Osteoblast (primary cell): Measurements from ENCODE around the gene CD200. TPM values are rescaled to one million over a fixed set of nuclear protein-coding genes. Genes with fewer than 3 reads are reported as not detected.
A peak's percentile ranks its signal among the peaks of the same experiment; 100 is the strongest.

Experiments
- DNase-seq: peaks from one replicate; pipeline ENCODE4 v3.0.0; 2011; ENCODE audit warnings: low spot score, mixed read lengths; ENCODE audit not compliant: insufficient read length; ENCODE audit errors: missing footprints
- H2AFZ ChIP-seq: 2 replicates; pipeline ENCODE4 v1.6.0; 2011; ENCODE audit warnings: mild to moderate bottlenecking, low read length
- H3K27ac ChIP-seq: 2 replicates; pipeline ENCODE4 v1.5.1; 2011; ENCODE audit warnings: mild to moderate bottlenecking, low read depth, low read length, moderate library complexity
- H3K27me3 ChIP-seq: 2 replicates; pipeline ENCODE4 v1.6.0; 2012; ENCODE audit warnings: mild to moderate bottlenecking, control low read depth, inconsistent platforms, low read length, moderate library complexity; ENCODE audit not compliant: insufficient read depth
- H3K36me3 ChIP-seq: 2 replicates; pipeline ENCODE4 v1.5.1; 2011; ENCODE audit warnings: mild to moderate bottlenecking, low read length, control low read depth, moderate library complexity; ENCODE audit not compliant: insufficient read depth
- H3K4me1 ChIP-seq: 2 replicates; pipeline ENCODE4 v1.5.1; 2011; ENCODE audit warnings: mild to moderate bottlenecking, low read length, control low read depth, moderate library complexity; ENCODE audit not compliant: insufficient read depth
- H3K4me2 ChIP-seq: 2 replicates; pipeline ENCODE4 v1.6.0; 2011; ENCODE audit warnings: mild to moderate bottlenecking, low read length; ENCODE audit not compliant: insufficient read depth
- H3K4me3 ChIP-seq: fragments of 200-600 bp; sonication (generic); 3 replicates; pipeline ENCODE4 v1.5.1; 2012; ENCODE audit warnings: mild to moderate bottlenecking, low read length, inconsistent platforms; ENCODE audit not compliant: insufficient read depth
- H3K79me2 ChIP-seq: 2 replicates; pipeline ENCODE4 v1.6.0; 2012; ENCODE audit warnings: mild to moderate bottlenecking, low read length, control low read depth, inconsistent platforms; ENCODE audit not compliant: insufficient read depth
- H3K9me3 ChIP-seq: 2 replicates; pipeline ENCODE4 v1.5.1; 2011; ENCODE audit warnings: low read depth, low read length, control low read depth
- H4K20me1 ChIP-seq: 2 replicates; pipeline ENCODE4 v1.6.0; 2012; ENCODE audit warnings: mild to moderate bottlenecking, low read length, control low read depth; ENCODE audit not compliant: insufficient read depth
- total RNA-seq: library from RNA; depleted of rRNA; stranded (reverse); fragments of >200 nt; gene quantifications from 2 replicates; pipeline ENCODE4 v1.2.3, GENCODE V29; 2012
- TF ChIP-seq, protein P1 (sequence below): IDR thresholded peaks from 2 replicates; pipeline ENCODE4 v1.5.1; 2011; ENCODE audit warnings: mild to moderate bottlenecking, low read depth, low read length, moderate library complexity; ENCODE audit errors: extremely low read depth

Gene CD200
- total RNA-seq, 1 donor = 3.3 TPM

DNA sequence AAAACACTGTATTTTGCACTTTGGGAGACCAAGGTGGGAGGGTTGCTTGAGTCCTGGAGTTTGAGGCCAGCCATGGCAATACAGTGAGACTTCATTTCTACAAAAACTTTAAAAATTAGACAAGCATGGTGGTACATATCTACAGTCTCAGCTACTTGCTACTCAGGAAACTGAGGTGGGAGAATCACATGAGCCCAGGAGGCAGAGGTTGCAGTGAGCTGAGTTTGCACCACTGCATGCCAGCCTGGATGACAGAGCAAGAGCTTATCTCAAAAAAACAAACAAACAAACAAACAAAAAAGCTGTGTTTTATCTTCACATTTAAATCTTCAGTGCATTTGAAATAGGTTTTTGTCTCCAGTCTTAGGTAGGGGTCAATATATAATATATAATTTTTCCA lies 34.2 kb upstream of the CD200 start:
- no peak overlapping the region for H3K4me3 ChIP-seq
- H3K27ac ChIP-seq = no peak overlapping the region
- H3K4me1 ChIP-seq = peaks cover 14% of the 10 kb centered on the region
- no peaks in the 10 kb centered on the region for H3K9me3 ChIP-seq
- H3K4me2 ChIP-seq = no peak overlapping the region
- TF ChIP-seq, protein P1, sequence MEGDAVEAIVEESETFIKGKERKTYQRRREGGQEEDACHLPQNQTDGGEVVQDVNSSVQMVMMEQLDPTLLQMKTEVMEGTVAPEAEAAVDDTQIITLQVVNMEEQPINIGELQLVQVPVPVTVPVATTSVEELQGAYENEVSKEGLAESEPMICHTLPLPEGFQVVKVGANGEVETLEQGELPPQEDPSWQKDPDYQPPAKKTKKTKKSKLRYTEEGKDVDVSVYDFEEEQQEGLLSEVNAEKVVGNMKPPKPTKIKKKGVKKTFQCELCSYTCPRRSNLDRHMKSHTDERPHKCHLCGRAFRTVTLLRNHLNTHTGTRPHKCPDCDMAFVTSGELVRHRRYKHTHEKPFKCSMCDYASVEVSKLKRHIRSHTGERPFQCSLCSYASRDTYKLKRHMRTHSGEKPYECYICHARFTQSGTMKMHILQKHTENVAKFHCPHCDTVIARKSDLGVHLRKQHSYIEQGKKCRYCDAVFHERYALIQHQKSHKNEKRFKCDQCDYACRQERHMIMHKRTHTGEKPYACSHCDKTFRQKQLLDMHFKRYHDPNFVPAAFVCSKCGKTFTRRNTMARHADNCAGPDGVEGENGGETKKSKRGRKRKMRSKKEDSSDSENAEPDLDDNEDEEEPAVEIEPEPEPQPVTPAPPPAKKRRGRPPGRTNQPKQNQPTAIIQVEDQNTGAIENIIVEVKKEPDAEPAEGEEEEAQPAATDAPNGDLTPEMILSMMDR = no peak
- no peaks in the 10 kb centered on the region for H3K36me3 ChIP-seq
- DNase-seq = no peak
- no peak overlapping the region for H2AFZ ChIP-seq
- H4K20me1 ChIP-seq = no peaks in the 10 kb centered on the region
- H3K27me3 ChIP-seq = peaks cover 5% of the 10 kb centered on the region
- H3K79me2 ChIP-seq = no peaks in the 10 kb centered on the region

DNA sequence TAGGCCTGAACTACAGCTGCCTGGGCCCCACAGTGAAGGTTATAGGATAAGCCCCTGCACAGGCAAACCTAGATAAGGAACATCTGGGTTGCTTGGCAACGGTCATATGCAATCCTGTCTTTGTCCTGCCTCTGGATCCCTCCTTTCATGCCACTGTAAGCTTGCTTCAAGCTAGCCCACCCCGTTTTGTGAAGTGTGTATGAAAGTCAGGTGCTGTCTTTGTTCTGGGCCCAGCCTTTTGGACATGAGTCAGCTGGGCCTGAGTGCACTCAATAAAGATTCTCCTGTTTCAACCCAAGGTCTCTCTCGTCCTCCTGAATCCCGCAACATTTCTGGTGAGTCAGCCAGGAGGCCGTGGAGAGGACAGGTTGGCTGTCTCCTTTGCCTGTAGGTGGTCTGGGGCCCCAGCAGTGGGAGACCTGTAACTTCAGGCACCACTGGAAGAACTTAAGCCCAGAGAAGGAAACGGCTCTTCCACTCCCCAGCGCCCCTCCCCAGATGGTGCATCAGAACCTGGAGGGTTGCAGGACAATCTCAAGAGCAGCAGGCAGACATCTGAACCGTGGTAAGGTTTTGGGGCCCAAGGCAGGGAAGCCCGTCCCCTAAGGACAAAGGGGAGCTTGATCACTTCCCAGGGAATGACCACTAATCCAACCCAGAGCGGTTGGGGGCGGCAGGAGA lies 30.7 kb upstream of the CD200 start:
- Histone ChIP-seq H3K4me3 (peak overlapping the region; percentile 76), H2AFZ (peak overlapping the region; percentile 98), H3K27ac (no peak overlapping the region), H4K20me1 (no peaks in the 10 kb centered on the region), H3K9me3 (no peaks in the 10 kb centered on the region), H3K79me2 (no peaks in the 10 kb centered on the region), H3K27me3 (peaks cover 5% of the 10 kb centered on the region), H3K4me2 (peak overlapping the region; percentile 94), H3K36me3 (no peaks in the 10 kb centered on the region), H3K4me1 (peaks cover 15% of the 10 kb centered on the region)
- TF ChIP-seq, protein P1 = no peak
- DNase-seq = no peak

DNA sequence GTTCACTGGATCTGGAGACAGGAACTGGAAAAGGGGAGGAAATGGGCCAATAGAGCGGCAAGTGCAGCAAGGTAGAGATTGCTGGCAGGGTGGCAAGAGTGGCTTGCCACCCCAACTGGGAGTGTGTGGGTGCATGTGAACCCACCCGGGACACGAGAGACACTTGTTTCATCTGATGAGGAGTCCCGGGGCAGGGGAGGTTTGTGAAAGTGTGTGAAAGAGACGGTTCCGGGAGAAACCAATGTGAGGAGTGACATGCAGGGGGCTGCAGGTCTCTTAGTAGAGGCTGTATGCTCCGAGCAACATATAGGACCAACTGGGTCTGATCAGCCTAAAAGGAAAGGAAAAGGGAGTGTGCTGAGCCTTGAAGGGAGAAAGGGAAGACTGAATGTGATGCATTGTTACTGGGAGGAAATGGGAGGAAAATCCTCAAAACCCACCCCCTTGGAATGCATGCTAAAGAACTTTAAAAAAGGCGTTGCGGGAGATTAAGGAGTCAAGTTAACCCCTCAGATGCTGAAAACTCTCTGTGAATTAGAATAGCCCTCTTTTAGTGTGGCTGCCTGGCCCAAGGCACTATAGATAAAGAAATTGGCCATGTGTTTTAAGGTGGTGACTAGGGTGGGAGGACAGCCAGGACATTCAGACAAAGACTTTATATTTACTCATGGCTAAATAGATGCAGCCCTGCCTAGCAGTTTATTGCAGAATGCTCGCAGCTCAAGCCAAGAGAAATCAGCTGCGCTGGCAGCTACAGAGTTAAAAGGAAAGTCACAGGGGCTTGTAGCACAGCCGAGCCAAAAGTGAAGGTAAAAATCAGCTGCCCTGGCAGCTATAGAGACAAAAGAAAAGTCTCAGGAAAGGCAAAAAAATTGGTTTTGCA lies 29.8 kb upstream of the CD200 start:
- Histone ChIP-seq H3K79me2 (no peaks in the 10 kb centered on the region), H3K4me3 (peak overlapping the region; percentile 76), H3K4me2 (peak overlapping the region; percentile 94), H3K4me1 (peaks cover 15% of the 10 kb centered on the region), H3K36me3 (no peaks in the 10 kb centered on the region), H3K27me3 (peaks cover 5% of the 10 kb centered on the region), H2AFZ (peak overlapping the region; percentile 98), H3K9me3 (no peaks in the 10 kb centered on the region), H4K20me1 (no peaks in the 10 kb centered on the region), H3K27ac (no peak overlapping the region)
- TF ChIP-seq, protein P1 = no peak
- no peak for DNase-seq

DNA sequence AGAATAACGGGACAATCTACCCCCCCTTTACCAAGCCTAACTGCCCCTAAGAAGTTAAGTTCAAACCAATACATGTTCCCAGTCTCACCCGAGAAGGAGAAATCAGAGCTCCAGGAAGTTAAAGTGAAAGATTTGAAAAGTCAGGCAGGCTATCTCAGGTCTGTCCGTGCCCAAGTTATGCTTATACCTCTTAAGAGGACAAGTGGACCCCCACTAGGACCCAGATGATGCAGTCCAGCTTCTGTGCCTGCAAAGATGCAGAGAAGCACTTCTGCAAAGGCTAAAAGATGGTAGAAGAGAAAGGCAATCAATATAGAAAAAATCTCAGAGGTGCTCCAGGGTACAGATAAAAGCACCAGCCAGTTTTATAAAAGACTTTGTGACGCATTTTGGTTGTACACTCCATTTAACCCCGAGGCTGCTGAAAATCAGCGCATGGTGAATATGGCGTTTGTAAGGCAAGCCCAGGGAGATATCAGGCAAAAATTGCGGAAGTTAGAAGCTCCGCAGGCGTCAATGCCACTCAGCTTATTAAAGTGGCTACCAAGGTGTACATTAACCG lies 29.1 kb upstream of the CD200 start:
- peak overlapping the region; percentile 98 for H2AFZ ChIP-seq
- TF ChIP-seq, protein P1 = no peak
- no peaks in the 10 kb centered on the region for H4K20me1 ChIP-seq
- H3K4me3 ChIP-seq = peak overlapping the region; percentile 76
- peaks cover 15% of the 10 kb centered on the region for H3K4me1 ChIP-seq
- no peaks in the 10 kb centered on the region for H3K36me3 ChIP-seq
- no peaks in the 10 kb centered on the region for H3K9me3 ChIP-seq
- DNase-seq = peak; percentile 26
- peaks cover 5% of the 10 kb centered on the region for H3K27me3 ChIP-seq
- H3K4me2 ChIP-seq = peak overlapping the region; percentile 94
- no peak overlapping the region for H3K27ac ChIP-seq
- no peaks in the 10 kb centered on the region for H3K79me2 ChIP-seq
